Glutamatergic neuron (in vitro differentiated cells): Measurements from ENCODE around the gene TEKTIP1. TPM values are rescaled to one million over a fixed set of nuclear protein-coding genes. Genes with fewer than 3 reads are reported as not detected.
A peak's percentile ranks its signal among the peaks of the same experiment; 100 is the strongest.

Experiments used
- DNase-seq: peaks from one replicate; pipeline ENCODE4 v3.0.0; 2022
- H3K27ac Mint-ChIP-seq: one replicate; pipeline ENCODE4 v1.8.0; 2020; ENCODE audit warnings: mild to moderate bottlenecking, mixed read lengths, inconsistent platforms; ENCODE audit not compliant: unreplicated experiment
- H3K27me3 Mint-ChIP-seq: one replicate; pipeline ENCODE4 v1.8.0; 2020; ENCODE audit warnings: mild to moderate bottlenecking, moderate library complexity, mixed read lengths, inconsistent platforms; ENCODE audit not compliant: unreplicated experiment
- H3K36me3 Mint-ChIP-seq: one replicate; pipeline ENCODE4 v1.8.0; 2020; ENCODE audit warnings: mild to moderate bottlenecking, mixed read lengths, inconsistent platforms; ENCODE audit not compliant: unreplicated experiment
- H3K4me1 Mint-ChIP-seq: one replicate; pipeline ENCODE4 v1.8.0; 2020; ENCODE audit warnings: mild to moderate bottlenecking, low read depth, mixed read lengths, inconsistent platforms; ENCODE audit not compliant: unreplicated experiment
- H3K4me3 Mint-ChIP-seq: one replicate; pipeline ENCODE4 v1.8.0; 2020; ENCODE audit warnings: mild to moderate bottlenecking, mixed read lengths, inconsistent platforms; ENCODE audit not compliant: unreplicated experiment
- H3K9me3 Mint-ChIP-seq: one replicate; pipeline ENCODE4 v1.8.0; 2020; ENCODE audit warnings: mild to moderate bottlenecking, moderate library complexity, mixed read lengths, inconsistent platforms; ENCODE audit not compliant: unreplicated experiment
- total RNA-seq: library from RNA; stranded (reverse); fragmentation: NEBNext Ultra II Directional; extraction: Animal tissue kit (Norgen Biotek cat#: 25700); gene quantifications from one replicate; pipeline ENCODE4 v1.2.1, GENCODE V29; 2021; ENCODE audit not compliant: unreplicated experiment
- TF ChIP-seq, protein P1 (sequence below): fragments of 200-600 bp; sonication (generic); IDR thresholded peaks from one replicate; pipeline ENCODE4 v1.5.0; 2021; ENCODE audit not compliant: partially characterized antibody, unreplicated experiment

The TEKTIP1 gene
- total RNA-seq, 1 donor from 2014 or later, result 2.5 TPM

DNA sequence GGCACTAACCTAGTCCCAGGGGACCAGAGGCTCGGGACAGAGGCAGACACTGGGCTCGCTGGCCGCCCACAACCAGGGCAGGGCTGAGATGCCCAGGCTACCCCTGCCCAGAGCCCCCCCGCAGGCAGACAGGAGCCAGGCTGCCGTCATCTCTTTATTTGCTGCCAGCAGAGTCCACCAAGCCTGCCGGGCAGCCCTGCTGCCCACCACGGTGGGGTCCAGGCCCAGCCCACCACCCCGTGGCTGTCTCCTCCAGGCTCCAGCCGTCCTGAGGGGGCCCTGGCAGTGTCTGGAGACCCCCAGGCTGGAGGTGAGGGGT is 5.0 kb downstream of the TEKTIP1 start:
- DNase-seq, result no peak
- TF ChIP-seq, protein P1, sequence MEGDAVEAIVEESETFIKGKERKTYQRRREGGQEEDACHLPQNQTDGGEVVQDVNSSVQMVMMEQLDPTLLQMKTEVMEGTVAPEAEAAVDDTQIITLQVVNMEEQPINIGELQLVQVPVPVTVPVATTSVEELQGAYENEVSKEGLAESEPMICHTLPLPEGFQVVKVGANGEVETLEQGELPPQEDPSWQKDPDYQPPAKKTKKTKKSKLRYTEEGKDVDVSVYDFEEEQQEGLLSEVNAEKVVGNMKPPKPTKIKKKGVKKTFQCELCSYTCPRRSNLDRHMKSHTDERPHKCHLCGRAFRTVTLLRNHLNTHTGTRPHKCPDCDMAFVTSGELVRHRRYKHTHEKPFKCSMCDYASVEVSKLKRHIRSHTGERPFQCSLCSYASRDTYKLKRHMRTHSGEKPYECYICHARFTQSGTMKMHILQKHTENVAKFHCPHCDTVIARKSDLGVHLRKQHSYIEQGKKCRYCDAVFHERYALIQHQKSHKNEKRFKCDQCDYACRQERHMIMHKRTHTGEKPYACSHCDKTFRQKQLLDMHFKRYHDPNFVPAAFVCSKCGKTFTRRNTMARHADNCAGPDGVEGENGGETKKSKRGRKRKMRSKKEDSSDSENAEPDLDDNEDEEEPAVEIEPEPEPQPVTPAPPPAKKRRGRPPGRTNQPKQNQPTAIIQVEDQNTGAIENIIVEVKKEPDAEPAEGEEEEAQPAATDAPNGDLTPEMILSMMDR, result no peak
- no peak overlapping the region for H3K4me3 Mint-ChIP-seq
- peaks cover 2% of the 10 kb centered on the region for H3K4me1 Mint-ChIP-seq
- H3K27me3 Mint-ChIP-seq, result peaks cover 5% of the 10 kb centered on the region
- no peak overlapping the region for H3K27ac Mint-ChIP-seq
- no peaks in the 10 kb centered on the region for H3K36me3 Mint-ChIP-seq
- H3K9me3 Mint-ChIP-seq, result peaks cover 11% of the 10 kb centered on the region

DNA sequence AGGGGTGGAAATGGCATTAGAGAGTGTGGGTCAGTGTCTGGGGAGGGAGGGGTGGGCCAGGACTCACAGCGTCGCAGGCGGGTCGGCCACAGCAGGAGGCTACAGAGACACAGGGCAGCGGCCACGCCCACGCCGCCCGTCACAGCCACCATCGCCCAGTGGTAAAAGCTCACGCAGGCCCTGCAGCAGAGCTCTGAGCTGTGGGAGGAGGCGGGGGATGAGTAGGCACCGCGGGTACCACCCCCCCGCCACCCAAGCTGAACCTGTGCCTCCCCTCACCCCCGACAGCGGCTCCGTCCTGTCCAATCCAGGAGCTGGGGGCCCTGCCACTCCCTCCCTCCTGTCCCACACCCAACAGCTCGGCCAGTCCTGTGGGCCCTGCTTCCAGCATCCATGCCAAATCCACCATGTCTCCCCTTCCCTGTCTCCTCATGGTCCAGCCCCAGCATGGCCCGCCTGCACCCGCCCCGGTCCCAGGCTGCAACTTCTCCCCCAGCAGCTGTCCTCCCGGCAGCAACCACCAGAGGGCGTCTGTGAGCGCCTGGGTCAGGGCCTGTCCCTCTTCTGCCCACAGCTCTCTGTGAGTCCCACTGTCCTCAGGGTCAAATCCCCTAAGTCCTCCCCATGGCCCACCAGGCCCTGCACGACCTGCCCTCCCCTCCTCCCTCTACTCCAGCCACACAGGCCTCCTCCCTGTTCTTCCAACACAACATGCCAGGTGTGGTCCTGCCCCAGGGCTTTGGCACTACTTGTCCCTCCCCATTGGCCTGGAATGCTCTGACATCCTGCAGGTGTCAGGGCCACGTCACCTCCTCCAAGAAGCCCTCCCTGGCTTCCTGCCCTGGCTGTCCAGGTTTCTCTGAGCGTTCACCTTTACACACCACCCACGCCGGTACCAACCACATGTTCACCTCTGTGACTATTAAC is 6.0 kb downstream of the TEKTIP1 start:
- peaks cover 5% of the 10 kb centered on the region for H3K27me3 Mint-ChIP-seq
- H3K27ac Mint-ChIP-seq, result no peak overlapping the region
- peaks cover 8% of the 10 kb centered on the region for H3K9me3 Mint-ChIP-seq
- no peak overlapping the region for H3K4me3 Mint-ChIP-seq
- H3K4me1 Mint-ChIP-seq, result peaks cover 2% of the 10 kb centered on the region
- peak; percentile 91 for DNase-seq
- H3K36me3 Mint-ChIP-seq, result no peaks in the 10 kb centered on the region
- TF ChIP-seq, protein P1, result peak; percentile 97

DNA sequence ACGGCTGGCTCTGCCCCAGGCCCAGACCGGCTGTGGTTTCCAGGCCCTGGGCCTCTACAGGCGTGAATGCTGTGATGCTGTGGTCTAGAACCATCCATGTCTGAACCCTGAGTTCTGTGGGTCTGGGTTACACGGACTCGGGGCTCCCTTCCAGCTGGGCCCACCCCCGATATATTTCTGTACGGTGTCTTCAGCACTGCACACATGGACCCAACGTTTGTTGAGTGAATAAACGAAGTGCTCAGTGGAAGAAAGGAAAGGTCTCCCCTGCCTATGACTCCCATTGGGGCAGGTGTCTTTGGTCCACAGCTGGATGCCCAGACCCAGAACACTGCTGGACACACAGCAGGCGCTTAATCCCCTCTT is 6.7 kb downstream of the TEKTIP1 start:
- Mint-ChIP-seq H3K9me3 (peaks cover 8% of the 10 kb centered on the region), H3K4me1 (peaks cover 2% of the 10 kb centered on the region), H3K4me3 (no peak overlapping the region), H3K36me3 (no peaks in the 10 kb centered on the region), H3K27ac (no peak overlapping the region), H3K27me3 (peaks cover 5% of the 10 kb centered on the region)
- no peak for DNase-seq
- TF ChIP-seq, protein P1, result no peak

DNA sequence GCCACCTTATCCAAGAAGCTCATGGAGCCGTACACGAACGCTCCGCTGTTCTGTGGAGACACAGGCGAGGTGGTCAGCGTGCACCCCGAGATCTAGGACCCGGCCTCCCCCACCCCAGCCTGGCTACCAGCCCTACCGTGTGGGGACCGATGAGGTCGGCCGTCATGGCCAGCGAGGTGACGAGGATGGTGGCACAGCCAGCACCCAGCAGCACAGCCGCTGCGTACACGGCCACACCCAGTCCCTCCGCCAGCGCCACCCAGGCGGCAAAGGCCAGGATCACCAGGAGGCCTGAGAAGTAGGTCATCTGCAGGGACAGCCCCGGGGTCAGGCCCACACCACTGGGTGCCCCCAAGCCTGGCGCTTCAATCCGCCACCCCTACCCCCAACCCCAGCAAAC is 7.1 kb downstream of the TEKTIP1 start:
- Mint-ChIP-seq H3K4me1 (peaks cover 2% of the 10 kb centered on the region), H3K4me3 (no peak overlapping the region), H3K9me3 (peaks cover 8% of the 10 kb centered on the region), H3K36me3 (no peaks in the 10 kb centered on the region), H3K27ac (no peak overlapping the region), H3K27me3 (peaks cover 5% of the 10 kb centered on the region)
- TF ChIP-seq, protein P1, result no peak
- DNase-seq, result no peak

DNA sequence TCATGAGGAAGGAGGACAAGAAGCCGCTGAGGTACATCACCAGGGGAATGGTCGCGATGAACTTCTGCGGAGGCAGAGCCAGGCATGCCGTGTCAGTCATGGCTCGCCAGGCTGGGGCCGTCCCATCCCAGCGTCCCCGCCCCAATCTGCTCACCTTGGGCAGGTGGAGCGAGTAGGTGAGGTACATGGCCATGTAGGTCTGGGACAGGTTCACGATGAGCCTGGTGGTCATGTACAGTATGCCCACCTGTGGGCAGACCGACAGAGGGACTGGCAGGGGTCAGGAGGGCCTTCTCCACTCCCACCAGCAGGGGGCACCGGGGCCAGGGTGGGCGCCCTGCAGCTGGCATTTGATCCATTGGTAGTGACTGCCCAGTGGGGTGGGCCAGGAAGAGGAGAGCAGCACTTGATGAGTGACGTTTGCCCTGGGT is 8.3 kb downstream of the TEKTIP1 start:
- TF ChIP-seq, protein P1, result peak; percentile 73
- no peak overlapping the region for H3K4me3 Mint-ChIP-seq
- H3K27ac Mint-ChIP-seq, result no peak overlapping the region
- H3K36me3 Mint-ChIP-seq, result no peaks in the 10 kb centered on the region
- peak; percentile 59 for DNase-seq
- H3K9me3 Mint-ChIP-seq, result peaks cover 8% of the 10 kb centered on the region
- peaks cover 3% of the 10 kb centered on the region for H3K27me3 Mint-ChIP-seq
- H3K4me1 Mint-ChIP-seq, result peaks cover 2% of the 10 kb centered on the region
